HG02938 (cell line): ENCODE data around the gene OPN4.

ENCODE experiments used
- ATAC-seq: cut with Tn5 transposase; IDR thresholded peaks from one replicate; pipeline ENCODE4 v1.9.1; 2021; ENCODE audit warnings: mild to moderate bottlenecking, moderate library complexity; ENCODE audit not compliant: unreplicated experiment

The OPN4 gene

GRCh38 chr10:86661161-86662025 lies 7.0 kb downstream of the OPN4 start:
- ATAC-seq, result no peak

GRCh38 chr10:86662186-86663045 lies 8.1 kb downstream of the OPN4 start:
- ATAC-seq, result no peak

GRCh38 chr10:86663046-86663345 lies 8.6 kb downstream of the OPN4 start:
- ATAC-seq, result no peak

GRCh38 chr10:86663576-86664339 lies 9.4 kb downstream of the OPN4 start:
- no peak for ATAC-seq

- no peak for ATAC-seq
These were observed 10.2 kb downstream of the OPN4 start for GRCh38 chr10:86664341-86665217.

- ATAC-seq, result no peak
These were observed 10.9 kb downstream of the OPN4 start for GRCh38 chr10:86665218-86665607.

- no peak for ATAC-seq
These were observed 11.5 kb downstream of the OPN4 start for GRCh38 chr10:86665868-86666267.

- no peak for ATAC-seq
These were observed 12.2 kb downstream of the OPN4 start for GRCh38 chr10:86666538-86666937.

GRCh38 chr10:86667421-86668181 lies 13.3 kb downstream of the OPN4 start:
- ATAC-seq, result no peak

- ATAC-seq, result peak; percentile 59
These were observed 14.2 kb downstream of the OPN4 start, which contains the start of gene LDB3 for GRCh38 chr10:86668297-86669165. LDB3 (plus strand) TSS chr10:86668511; CDS start chr10:86668692, 181 bp downstream.

GRCh38 chr10:86670290-86670811 lies 16.0 kb downstream of the OPN4 start:
- ATAC-seq, result no peak

GRCh38 chr10:86670876-86671275 lies 16.5 kb downstream of the OPN4 start:
- ATAC-seq, result no peak

GRCh38 chr10:86671419-86671818 lies 17.1 kb downstream of the OPN4 start:
- no peak for ATAC-seq

GRCh38 chr10:86671985-86672710 lies 17.8 kb downstream of the OPN4 start:
- ATAC-seq, result no peak

- ATAC-seq, result no peak
These were observed 19.0 kb downstream of the OPN4 start for GRCh38 chr10:86673216-86673826.

- ATAC-seq, result no peak
These were observed 19.7 kb downstream of the OPN4 start for GRCh38 chr10:86673827-86674581.

GRCh38 chr10:86674912-86675311 lies 20.6 kb downstream of the OPN4 start:
- ATAC-seq, result no peak
